Endodermal cell (in vitro differentiated cells): Measurements from ENCODE around the gene VIM. TPM values are rescaled to one million over a fixed set of nuclear protein-coding genes. Genes with fewer than 3 reads are reported as not detected.
A peak's percentile ranks its signal among the peaks of the same experiment; 100 is the strongest.

Experiments
- DNase-seq: peaks from one replicate; pipeline ENCODE4 v3.0.0-alpha.2; 2017
- H3K27ac ChIP-seq: 2 replicates; pipeline ENCODE4 v1.5.1; 2013; ENCODE audit warnings: mild to moderate bottlenecking, low read depth, low read length, moderate library complexity
- H3K27me3 ChIP-seq: 2 replicates; pipeline ENCODE4 v1.6.1; 2013; ENCODE audit warnings: mild to moderate bottlenecking, low read length, moderate library complexity; ENCODE audit not compliant: insufficient read depth, control insufficient read depth, poor library complexity, severe bottlenecking
- H3K36me3 ChIP-seq: 2 replicates; pipeline ENCODE4 v1.7.0; 2013; ENCODE audit warnings: mild to moderate bottlenecking, low read length, moderate library complexity; ENCODE audit not compliant: control insufficient read depth, insufficient read depth
- H3K4me1 ChIP-seq: one replicate; pipeline ENCODE4 v1.7.0; 2013; ENCODE audit warnings: low read length; ENCODE audit not compliant: control insufficient read depth, insufficient read depth
- H3K4me3 ChIP-seq: 2 replicates; pipeline ENCODE4 v1.5.1; 2013; ENCODE audit warnings: mild to moderate bottlenecking, low read length, moderate library complexity
- H3K9ac ChIP-seq: 2 replicates; pipeline ENCODE4 v1.6.1; 2013; ENCODE audit warnings: mild to moderate bottlenecking, low read length, moderate library complexity; ENCODE audit not compliant: poor library complexity, severe bottlenecking; ENCODE audit errors: extremely low read depth
- H3K9me3 ChIP-seq: 2 replicates; pipeline ENCODE4 v1.6.1; 2013; ENCODE audit warnings: mild to moderate bottlenecking, low read length, moderate library complexity; ENCODE audit not compliant: control insufficient read depth
- H3K27ac Mint-ChIP-seq: 2 replicates; pipeline ENCODE4 v1.8.0; 2020; ENCODE audit warnings: mixed read lengths
- H3K27me3 Mint-ChIP-seq: 2 replicates; pipeline ENCODE4 v1.8.0; 2021; ENCODE audit warnings: mild to moderate bottlenecking, mixed read lengths; ENCODE audit not compliant: insufficient read depth
- H3K36me3 Mint-ChIP-seq: 2 replicates; pipeline ENCODE4 v1.8.0; 2020; ENCODE audit warnings: low read depth, mixed read lengths
- H3K4me1 Mint-ChIP-seq: 2 replicates; pipeline ENCODE4 v1.8.0; 2020; ENCODE audit warnings: mixed read lengths
- H3K4me3 Mint-ChIP-seq: 2 replicates; pipeline ENCODE4 v1.8.0; 2020; ENCODE audit warnings: mild to moderate bottlenecking, moderate library complexity, mixed read lengths
- H3K9me3 Mint-ChIP-seq: 2 replicates; pipeline ENCODE4 v1.8.0; 2020; ENCODE audit warnings: mild to moderate bottlenecking, mixed read lengths
- WGBS, 2 experiments: methylation state at CpG; one replicate each; pipeline versions ENCODE4 v1.1.5 to v1.1.7; 2013; ENCODE audit warnings: missing lambda C conversion rate in 2 of 2, mixed read lengths in 1 of 2; ENCODE audit not compliant: insufficient coverage in 1 of 2, insufficient read length in 1 of 2; 5-methylcytosine and 5-hydroxymethylcytosine counted together
- total RNA-seq, 2 donors: library from RNA; stranded (reverse); fragmentation: NEBNext Ultra II Directional in 1 of 2; extraction: Animal tissue kit (Norgen Biotek cat#: 25700) in 1 of 2; gene quantifications; 2 replicates in 1 of 2; 3 replicates in 1 of 2; pipeline ENCODE4 v1.2.1, GENCODE V29; 2021
- TF ChIP-seq, protein P1 (sequence below): fragments of 200-600 bp; sonication (generic); conservative IDR thresholded peaks from 2 replicates; pipeline ENCODE4 v1.5.0; 2021; ENCODE audit warnings: antibody characterized with exemption, mild to moderate bottlenecking

VIM gene
- total RNA-seq, 2 donors from 2014 or later = 84.3 to 155 TPM

DNA sequence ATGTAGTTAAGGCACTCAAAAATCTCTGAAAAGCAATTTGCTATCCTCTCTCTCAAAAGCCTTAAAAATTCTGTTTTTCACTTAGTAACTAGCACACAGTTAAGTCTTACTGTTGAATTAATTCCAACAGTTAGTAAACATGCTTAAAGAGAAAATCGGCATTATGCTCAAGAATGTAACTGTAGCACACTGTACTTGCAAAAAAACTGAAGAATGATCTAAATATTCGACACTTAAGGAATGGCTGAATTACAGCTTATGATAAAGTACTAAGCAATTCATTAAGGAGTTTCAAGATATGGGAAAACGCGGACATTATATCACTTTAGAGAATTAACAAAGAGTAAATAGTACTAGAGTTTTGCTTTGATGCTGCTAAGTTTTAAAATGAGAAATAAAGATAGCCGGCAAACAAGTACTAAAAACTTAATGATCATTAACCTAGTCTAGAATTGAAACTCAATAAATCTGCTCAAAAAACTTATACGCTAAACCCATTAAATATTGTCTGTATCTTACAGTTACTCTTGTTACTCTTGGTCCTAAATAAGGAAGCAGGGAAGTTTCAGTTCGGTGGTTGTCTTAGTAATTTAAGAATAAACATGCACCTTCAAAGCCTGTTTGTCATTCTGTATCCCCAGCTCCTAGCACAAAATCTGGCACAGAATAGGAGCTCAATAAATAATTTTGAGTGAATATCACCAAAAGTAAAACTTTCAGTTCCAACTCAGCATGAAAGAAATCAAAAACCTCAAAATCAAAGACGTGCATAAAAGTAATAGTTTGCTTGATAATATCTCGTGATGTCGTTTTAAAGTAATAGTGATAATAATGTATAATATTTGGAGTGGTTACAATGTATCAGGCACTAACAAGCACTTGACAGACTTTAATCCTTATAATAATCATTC, 27.8 kb upstream of the VIM start:
- Histone ChIP-seq H3K4me1 (no peaks in the 10 kb centered on the region), H3K27ac (peak overlapping the region; percentile 100), H3K27me3 (no peaks in the 10 kb centered on the region), H3K4me3 (peak overlapping the region; percentile 96), H3K9me3 (peaks cover 1% of the 10 kb centered on the region), H3K9ac (no peak overlapping the region), H3K36me3 (no peaks in the 10 kb centered on the region)
- DNase-seq = no peak
- no peaks in the 10 kb centered on the region for H3K27me3 Mint-ChIP-seq
- H3K9me3 Mint-ChIP-seq = peaks cover 3% of the 10 kb centered on the region
- H3K36me3 Mint-ChIP-seq = no peaks in the 10 kb centered on the region
- 66 to 70% methylated on average over 4 to 10 of the region's 10 CpGs for WGBS, 2 experiments
- H3K4me3 Mint-ChIP-seq = peak overlapping the region; percentile 78
- H3K27ac Mint-ChIP-seq = no peak overlapping the region
- peaks cover 37% of the 10 kb centered on the region for H3K4me1 Mint-ChIP-seq
- TF ChIP-seq, protein P1, sequence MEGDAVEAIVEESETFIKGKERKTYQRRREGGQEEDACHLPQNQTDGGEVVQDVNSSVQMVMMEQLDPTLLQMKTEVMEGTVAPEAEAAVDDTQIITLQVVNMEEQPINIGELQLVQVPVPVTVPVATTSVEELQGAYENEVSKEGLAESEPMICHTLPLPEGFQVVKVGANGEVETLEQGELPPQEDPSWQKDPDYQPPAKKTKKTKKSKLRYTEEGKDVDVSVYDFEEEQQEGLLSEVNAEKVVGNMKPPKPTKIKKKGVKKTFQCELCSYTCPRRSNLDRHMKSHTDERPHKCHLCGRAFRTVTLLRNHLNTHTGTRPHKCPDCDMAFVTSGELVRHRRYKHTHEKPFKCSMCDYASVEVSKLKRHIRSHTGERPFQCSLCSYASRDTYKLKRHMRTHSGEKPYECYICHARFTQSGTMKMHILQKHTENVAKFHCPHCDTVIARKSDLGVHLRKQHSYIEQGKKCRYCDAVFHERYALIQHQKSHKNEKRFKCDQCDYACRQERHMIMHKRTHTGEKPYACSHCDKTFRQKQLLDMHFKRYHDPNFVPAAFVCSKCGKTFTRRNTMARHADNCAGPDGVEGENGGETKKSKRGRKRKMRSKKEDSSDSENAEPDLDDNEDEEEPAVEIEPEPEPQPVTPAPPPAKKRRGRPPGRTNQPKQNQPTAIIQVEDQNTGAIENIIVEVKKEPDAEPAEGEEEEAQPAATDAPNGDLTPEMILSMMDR = no peak

DNA sequence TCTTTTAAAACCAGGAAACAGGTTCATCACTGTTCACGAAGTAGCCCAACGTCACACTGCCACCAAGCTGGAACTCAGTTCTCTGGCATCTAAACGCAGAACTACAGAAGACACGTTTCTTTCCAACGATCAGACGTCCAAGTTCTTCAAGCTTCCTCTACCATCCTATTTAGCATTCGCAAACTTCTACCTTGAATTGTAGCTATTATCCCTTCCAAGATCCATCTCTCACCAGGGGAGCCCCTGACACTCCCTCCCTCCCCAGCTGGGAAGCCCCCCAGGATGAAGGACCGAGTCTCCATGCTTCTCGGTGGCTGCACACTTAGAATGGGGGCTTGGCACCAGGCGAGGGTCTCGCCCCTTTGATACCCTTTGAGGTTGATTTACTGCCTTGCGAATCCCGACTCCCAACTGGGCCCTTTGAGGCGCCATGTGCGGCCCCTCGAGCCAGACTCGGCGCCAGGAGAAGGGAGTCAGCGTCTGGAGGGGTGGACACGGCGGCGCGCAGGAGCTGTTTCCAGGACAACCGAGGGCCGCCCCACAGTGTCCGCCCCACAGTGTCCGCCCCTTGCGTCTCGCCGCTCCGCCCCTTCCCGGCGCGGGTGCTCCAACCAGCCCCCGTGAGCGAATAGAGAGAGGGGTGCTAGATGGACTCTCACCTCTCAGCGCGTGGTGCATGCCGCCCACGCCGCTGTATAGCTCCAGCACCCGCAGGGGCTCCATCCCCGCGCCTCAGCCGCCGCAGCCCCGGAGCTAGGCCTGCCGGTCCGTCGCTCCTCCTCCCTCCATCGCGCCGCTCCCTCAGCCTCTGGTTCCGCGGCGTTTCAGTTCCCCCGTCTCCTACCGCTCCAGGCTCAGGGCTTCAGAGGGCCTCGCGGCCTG, 26.9 kb upstream of the VIM start, which contains the start of gene TRDMT1:
TRDMT1 (minus strand) TSS at position 761 of the 882 bp plus-strand sequence; CDS start at position 723, 38 bp downstream.
- H3K9me3 Mint-ChIP-seq = no peaks in the 10 kb centered on the region
- H3K9me3 ChIP-seq = no peaks in the 10 kb centered on the region
- H3K36me3 ChIP-seq = no peaks in the 10 kb centered on the region
- peak within 1 kb of the TSS; percentile 70 for H3K9ac ChIP-seq
- no peaks in the 10 kb centered on the region for H3K36me3 Mint-ChIP-seq
- H3K27ac Mint-ChIP-seq = peak within 1 kb of the TSS; percentile 95
- peak; percentile 94 for DNase-seq
- H3K4me3 ChIP-seq = peak within 1 kb of the TSS; percentile 96
- peak within 1 kb of the TSS; percentile 100 for H3K27ac ChIP-seq
- no peaks in the 10 kb centered on the region for H3K4me1 ChIP-seq
- no peaks in the 10 kb centered on the region for H3K27me3 ChIP-seq
- no peaks in the 10 kb centered on the region for H3K27me3 Mint-ChIP-seq
- TF ChIP-seq, protein P1 = no peak
- H3K4me3 Mint-ChIP-seq = peak within 1 kb of the TSS; percentile 78
- H3K4me1 Mint-ChIP-seq = peaks cover 37% of the 10 kb centered on the region
- 1 to 2% methylated on average over 14 to 58 of the region's 60 CpGs for WGBS, 2 experiments

DNA sequence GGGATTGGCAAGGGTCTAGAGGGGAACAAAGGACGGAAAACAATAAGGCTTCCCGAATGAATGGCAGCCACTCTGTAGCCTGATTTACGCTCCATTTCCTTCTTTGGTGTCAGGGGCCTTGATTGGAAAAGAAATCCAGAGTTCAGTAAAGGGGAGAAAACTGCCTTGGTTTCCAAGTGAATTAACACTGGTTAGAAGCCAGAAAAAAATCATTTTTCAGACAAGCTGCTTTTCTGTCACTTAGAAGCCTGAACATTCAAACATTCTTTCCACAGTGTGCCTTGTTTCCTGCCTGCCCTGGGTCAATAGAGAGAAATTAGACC, 26.3 kb upstream of the VIM start:
- no peaks in the 10 kb centered on the region for H3K27me3 ChIP-seq
- H3K4me3 ChIP-seq = peak overlapping the region; percentile 96
- peaks cover 35% of the 10 kb centered on the region for H3K4me1 Mint-ChIP-seq
- peak overlapping the region; percentile 95 for H3K27ac Mint-ChIP-seq
- no peaks in the 10 kb centered on the region for H3K9me3 ChIP-seq
- peak overlapping the region; percentile 70 for H3K9ac ChIP-seq
- TF ChIP-seq, protein P1 = no peak
- H3K9me3 Mint-ChIP-seq = no peaks in the 10 kb centered on the region
- H3K36me3 Mint-ChIP-seq = no peaks in the 10 kb centered on the region
- H3K27ac ChIP-seq = peak overlapping the region; percentile 100
- H3K4me1 ChIP-seq = no peaks in the 10 kb centered on the region
- H3K36me3 ChIP-seq = no peaks in the 10 kb centered on the region
- no peak for DNase-seq
- H3K4me3 Mint-ChIP-seq = peak overlapping the region; percentile 78
- no peaks in the 10 kb centered on the region for H3K27me3 Mint-ChIP-seq
- 10 to 11% methylated on average over 3 of the region's 3 CpGs for WGBS, 2 experiments
